HG03066 (cell line): ENCODE results near the gene ECPAS.
"Not testable (repeated sequence)": the region's sequence is repeated elsewhere in the genome, so short reads cannot be mapped to it uniquely, and the experiment has no call there.

Experiments used
- ATAC-seq: cut with Tn5 transposase; IDR thresholded peaks from one replicate; pipeline ENCODE4 v1.9.1; 2021; ENCODE audit warnings: low read depth; ENCODE audit not compliant: unreplicated experiment

Gene ECPAS

DNA sequence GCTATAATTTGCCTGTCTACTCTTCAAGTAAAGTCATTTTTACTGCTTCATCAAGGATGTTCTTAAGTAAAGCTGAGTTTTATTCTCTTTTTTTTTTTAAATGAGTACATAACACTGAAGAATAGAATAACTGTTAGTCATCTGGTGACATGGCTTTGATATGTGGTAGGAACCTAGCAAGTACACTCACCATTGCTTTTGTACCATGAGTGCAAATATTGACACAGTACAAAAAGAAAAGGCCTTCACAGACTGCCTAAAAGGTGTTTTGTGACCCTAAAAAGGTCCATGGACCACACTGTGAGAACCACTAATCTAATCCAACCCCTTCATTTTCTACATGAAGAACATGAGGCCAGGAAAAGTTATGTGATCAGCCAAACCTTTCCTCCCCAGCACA is 55.0 kb downstream of the ECPAS start:
- no peak for ATAC-seq

DNA sequence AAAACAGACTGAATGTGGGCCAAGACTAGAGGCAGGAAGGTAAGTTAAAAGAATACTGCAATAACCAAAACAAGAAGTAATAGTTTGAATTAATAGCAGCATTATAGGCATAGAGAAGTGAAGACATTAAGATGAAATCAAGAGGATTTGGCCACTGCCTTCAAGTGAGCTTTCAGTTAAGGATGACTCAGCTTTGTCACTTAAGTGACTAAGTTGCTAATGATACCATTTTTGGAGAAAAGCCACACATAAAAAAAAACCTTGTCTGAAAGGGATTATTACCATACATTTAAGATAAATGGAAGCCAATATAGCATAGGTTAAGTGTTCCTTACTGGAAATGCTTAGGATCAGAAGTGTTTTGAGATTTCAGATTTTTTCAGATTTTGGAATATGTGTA is 57.0 kb downstream of the ECPAS start:
- no peak for ATAC-seq

DNA sequence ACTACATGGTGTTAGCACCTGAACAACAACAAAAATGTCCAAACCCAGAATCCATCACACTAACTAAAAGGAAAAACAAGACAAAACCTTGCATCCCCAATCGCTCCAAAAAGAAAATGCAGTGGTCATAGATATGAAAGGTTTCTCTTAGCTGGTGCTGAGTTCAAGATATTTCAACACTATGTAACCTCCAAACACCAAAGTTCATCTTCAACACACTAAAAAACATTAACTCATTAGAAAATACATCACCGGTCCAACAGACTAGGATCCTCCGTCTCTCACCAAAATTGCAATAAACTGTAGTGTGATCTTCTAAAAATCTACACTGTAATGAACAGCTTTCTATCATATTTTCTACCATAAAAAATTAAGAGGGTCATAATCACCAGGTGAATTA is 60.8 kb downstream of the ECPAS start:
- no peak for ATAC-seq

DNA sequence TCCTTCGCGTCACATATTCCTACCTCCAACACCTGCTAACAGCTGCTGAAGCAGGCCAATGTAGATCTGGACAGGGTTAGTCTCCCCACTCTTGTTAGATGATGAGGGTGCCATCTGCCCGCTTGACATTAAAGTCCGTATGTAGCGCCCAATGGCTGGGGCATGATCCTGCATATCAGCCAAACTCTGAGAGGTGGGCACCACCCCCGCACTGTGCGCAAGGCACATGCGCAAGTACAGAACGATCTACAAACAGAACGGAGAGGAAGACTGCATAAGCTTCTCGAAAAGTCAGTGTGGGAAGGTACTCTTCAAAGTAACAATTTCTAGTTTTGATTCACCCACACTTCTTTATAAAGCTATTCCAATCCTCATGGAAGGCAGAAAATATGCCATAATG is 69.8 kb downstream of the ECPAS start:
- ATAC-seq: no peak

DNA sequence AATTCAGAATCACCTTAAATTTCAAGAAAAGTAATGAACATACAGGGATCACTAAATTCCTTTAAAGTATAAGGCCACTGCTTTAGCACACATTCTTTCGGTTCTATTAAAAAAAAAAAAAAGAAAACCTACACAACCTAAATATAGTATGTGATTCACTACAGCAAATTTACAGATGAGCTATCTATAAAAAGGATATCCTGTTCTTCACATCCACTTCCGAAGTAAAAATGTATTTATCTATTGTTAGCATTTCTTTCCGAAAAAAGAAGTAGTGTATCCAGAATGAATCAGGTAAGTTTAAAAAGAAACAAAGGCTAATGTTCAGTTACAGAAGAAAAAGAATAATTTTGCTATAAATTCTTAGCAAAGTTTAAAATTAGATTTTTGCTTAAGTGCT is 70.2 kb downstream of the ECPAS start:
- ATAC-seq: no peak

DNA sequence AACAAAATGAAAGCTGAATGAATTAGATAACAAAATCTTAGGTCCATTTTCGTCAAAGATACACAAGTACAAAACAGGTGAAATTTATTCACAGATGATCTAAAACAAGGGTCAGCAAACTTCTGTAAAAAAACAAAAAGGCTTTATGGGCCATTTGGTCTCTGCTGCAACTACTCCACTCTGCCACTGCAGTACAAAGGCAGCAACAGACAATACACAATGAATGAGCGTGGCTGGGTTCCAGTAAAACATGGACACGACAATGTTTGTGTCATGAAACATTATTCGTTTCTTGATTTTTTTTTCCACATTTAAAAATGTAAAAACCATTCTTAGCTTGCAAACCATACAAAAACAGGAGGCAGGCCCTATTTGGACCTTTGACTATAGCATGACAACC is 71.9 kb downstream of the ECPAS start:
- no peak for ATAC-seq

DNA sequence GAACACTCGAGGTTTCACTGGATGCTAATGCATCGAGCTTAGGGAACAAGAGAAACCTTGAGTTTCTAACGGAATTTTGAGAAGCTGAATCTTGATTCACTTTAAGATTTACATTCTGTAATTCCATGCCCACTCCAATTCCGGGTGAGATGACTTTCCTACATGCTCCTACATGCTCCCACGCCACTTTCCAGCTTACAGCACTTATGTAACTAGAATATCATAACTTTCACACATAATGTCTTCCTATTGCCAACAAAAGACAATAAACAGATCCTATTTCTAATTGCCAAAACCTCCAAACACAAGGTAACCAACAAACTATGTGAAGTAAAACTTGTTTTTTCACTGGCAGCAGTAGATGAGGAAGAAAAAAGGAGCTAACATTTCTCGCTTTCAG is 72.9 kb downstream of the ECPAS start:
- ATAC-seq: no peak

DNA sequence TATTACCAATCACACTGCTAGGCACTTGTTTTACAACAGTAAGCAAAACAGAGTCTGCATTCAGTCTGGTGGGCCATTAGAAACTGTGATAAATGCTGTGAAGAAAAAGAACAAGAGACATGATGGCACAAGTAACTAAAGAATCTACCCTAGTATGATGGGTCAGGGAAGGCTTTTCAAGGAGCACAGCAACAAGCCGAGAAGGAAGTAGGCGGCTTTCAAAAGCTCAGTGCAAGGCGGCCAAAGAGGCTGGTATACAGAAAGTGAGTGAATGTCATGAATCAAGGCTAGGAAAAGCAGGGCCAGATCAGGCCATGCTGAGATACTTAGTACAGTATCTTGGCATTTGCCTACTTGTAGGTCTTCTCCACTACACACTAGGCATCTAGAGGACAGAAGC is 76.4 kb downstream of the ECPAS start:
- ATAC-seq: no peak

DNA sequence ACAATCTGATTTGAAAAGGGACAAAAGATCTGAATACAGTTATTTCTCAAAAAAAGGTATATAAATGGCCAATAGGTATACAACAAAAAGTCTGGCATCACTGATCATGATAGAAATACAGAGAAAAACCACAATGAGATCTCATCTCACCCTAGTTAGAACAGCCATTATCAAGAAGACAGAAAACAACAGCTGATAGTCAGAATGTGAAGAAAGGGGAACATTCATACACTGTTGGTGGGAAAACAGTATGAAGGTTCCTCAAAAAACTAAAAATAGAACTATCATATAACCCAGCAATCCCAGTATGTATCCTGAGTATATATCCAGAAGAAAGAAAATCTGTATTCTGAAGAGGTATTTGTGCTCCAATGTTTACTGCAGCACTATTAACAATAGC is 78.5 kb downstream of the ECPAS start:
- ATAC-seq: no peak

DNA sequence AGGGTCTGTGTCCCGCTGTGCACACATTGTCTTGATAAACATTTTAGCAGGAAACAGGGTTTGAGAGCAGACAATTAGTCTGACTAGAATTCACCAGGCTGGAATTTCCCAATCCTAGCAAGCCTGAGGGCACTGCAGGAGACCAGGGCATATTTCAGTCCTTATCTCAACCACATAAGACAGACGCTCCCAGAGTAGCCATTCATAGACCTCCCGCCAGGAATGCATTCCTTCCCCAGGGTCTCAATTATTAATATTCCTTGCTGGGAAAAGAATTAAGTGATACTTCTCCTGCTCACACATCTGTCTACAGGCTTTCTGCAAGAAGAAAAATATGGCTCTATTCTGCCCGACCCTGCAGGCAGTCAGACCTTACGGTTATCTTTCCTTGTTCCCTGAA is 82.7 kb downstream of the ECPAS start:
- not testable (repeated sequence) for ATAC-seq

DNA sequence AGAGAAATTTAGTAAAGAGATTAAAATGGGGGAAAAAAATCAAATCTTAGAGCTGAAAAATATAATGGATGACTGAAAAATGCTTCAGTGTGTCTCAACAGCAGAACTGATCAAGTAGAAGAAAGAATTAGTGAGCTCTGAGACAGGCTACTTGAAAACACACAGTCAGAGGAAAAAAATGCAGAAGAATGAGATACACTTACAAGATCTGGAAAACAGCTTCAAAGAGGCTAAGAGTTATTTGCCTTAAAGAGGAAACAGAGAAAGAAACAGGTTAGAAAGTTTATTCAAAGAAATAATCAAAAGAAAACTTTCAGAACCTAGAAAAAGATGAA is 83.7 kb downstream of the ECPAS start:
- ATAC-seq: no peak

DNA sequence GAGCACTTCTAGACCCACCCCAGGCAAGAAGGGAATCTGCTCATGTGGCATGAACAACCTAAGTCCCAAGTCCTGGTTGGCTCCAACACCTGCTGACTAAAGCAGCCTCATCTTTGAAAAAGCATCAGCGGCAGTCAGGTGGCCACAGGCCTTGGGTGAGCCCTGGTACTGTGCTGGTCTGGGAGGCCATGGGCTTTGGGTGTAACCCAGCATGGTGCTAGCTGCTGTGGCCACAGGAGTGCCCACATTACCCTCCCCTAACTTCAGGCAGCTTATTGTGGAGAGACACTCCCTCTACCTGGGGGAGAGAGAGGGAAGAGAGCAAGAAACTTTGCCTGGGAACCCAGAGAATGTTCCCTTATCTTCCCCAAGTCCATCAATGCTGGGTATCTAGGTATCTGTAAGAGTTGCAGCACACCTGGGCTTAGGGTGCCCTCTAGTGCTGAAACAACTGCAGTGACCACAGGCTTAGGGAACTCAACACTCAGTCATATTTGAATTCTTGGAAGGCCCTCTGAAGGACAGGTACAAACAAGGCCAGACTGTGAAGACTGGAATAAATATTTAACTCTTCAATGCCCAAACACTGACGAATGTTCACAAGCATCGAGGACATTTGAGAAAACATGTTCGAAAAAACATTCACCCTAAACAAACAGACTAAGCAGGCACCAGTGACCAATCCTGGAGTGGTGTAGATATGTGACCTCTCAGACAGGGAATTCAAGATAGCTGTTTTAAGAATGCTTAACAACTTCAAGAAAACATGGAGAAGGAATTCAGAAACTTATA is 84.2 kb downstream of the ECPAS start:
- ATAC-seq: no peak

DNA sequence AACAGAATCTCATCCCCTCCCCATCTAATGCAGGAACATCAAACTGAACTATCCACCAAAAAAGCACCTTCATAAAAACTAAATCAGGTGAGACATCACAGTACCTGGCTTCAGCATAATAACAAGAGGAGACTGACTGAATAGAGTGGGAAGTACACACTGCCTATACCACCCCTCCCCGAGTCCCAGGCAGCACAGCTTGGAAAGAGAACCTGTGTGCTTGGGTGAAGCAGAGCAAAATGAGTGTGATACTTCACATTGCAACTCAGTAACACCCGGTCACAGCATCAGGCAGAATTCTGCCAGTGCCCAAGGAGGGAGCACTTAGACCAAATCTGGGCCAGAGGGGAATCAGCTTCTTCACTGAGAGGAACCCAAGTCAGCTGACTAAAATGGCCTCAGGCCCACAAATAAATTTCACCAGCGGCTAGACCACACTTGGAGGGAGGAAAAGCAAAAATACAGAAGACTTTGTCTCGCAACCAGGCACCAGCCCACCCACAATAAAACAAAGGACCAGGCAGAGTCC is 84.9 kb downstream of the ECPAS start:
- no peak for ATAC-seq

DNA sequence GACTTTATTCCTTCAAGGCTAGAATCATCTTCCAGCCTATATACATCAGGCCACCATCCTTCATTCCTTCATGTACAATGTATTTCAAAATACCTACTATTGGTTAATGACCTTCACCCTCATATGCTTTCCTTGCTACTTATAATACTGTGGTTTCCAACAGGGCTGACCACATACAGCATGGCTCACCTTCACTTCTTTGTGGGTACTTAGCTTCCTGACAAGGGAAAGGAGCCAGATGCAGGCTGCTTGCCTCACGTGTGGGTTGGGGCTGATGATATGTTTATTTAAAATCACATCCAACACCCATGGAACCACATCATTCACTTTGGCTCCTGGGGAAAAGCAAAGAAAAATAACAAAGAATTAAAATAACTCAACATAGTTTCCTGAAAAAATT is 90.2 kb downstream of the ECPAS start:
- no peak for ATAC-seq

DNA sequence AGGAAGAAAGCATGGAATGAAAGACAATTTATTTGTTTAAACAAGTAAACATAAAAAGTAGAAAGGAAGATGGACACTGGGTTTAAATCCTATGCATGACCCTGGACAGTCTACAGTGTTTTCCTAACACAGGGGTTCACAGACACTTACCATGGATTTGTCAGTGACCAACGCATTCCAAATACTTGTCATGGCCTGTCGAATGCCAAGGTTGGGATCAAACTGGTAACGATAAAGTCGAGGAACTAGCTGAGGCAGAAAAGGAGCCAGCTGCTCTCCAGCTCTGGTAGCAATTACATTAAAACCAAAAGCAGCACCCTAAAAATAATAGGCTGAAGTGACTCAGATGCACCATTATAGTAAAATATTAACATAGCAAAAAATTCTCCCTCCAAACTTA is 94.8 kb downstream of the ECPAS start:
- no peak for ATAC-seq

DNA sequence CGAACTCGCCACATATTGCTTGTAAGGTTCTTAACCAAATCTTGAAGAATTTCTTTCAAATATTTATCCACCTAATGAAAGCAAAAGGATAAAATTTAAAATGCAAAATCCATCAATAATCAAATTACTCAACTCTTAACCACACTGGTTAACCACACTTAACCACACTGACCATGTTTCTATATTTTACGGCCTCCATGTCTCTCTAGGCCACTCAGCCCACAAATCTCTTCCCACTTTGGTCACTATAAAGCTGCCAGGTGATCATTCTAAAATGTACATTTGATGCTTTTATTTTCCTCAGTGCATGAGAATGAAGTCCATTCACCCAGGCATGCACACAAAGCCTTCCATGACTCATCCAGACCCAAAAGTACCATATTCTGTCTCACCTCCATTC is 97.8 kb downstream of the ECPAS start:
- ATAC-seq: no peak

DNA sequence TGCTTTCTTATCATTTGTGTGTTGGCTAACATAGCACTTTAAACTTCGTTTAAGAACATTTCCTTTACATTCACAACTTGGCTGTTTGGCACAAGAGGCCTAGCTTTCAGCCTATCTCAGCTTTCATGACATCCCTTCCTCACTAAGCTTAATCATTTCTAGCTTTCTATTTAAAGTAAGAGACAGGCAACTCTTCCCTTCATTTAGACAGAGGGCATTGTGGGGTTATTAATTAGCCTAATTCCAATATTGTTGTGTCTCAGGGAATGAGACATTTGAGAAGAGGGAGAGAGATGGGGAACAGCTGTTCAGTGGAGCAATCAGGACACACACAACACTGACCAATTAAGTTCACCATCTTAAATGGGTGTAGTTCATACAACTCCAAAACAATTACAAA is 103.2 kb downstream of the ECPAS start:
- no peak for ATAC-seq

DNA sequence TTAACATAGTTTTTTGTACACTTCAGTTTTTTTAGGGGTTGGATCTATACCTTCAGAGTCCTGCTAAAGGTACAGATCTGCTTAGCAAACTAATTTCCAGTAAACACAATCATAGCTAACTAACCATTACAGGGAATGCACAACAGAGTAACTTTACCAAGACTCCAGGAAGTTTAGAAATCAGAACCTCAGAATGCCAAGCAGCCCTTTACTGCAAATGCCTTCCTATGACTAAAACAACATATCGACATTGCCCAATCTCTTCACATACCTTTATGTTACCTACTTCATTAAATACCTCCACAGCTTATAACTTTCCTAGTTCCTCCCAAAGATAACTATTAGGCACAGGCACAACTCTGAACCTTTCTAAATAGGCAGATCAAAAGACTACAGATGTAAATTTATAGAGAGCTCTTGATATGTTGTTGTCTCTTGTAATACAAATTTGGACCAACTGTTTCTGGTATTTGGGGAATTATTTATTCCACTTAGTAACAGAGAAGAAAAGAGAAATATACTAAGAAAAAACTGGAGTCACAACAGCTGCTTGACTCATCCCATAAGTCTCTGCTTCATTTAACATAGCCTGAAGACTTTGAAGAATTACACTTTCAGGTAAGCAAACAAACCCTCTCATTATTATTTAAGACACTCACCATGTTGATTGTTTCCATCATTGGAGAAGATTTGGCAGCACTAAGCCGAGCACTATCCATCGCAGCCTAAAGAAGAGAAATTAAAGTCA is 108.2 kb downstream of the ECPAS start:
- ATAC-seq: no peak

DNA sequence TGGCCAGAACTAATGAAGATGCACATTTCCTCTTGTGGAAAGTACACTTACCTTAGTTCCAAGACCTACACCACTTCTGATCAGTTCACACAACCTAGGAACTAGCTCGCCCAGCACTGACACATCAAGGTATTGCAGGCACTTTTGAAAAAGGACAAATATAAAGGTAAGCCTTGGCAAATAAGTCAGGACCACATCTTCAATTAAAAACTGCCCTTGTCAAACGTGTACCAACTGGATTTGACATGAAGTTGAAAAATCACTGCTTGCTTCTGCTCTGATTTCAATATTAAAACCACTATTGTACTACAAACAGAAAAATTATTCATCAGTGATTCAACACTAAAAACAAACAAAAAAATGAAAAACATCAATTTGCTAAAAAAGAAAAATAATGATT is 109.1 kb downstream of the ECPAS start:
- ATAC-seq: no peak

DNA sequence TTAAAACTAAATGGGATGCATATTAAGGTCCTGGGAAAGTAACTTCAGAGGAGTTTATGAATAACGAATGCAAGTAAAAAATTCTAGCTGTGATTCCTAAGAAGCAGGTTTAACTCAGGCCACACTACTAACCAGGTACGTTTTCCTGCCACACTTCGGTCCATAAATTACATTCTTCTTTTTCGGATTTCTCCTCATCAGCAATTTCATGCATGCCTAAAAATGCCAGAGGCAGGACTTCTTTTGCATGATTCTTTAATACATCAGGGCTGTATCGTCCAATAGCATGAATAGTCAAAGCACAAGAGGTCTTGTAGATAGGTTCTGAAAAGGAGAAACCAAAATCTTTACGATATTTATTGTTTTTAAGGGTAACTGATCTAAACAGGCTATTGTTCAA is 111.9 kb downstream of the ECPAS start:
- ATAC-seq: no peak

DNA sequence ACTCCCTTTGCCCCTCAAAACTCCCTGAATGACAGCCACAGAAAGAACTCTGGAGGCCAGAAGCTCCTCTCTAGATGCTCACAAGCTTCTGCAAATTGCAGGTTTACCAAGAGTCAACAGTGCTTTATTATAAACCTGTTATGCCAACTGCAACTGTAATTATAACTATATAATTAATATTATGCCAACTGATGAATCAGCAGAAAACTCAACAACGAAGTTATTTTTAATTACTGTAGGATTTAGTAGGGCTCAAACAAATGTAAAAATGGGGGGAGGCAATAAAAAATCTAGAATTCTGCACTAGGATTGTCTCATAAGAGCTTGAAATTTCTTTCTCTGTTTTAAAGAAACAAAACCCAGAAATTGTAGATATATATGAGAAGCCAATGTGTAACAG is 117.2 kb downstream of the ECPAS start:
- ATAC-seq: no peak

DNA sequence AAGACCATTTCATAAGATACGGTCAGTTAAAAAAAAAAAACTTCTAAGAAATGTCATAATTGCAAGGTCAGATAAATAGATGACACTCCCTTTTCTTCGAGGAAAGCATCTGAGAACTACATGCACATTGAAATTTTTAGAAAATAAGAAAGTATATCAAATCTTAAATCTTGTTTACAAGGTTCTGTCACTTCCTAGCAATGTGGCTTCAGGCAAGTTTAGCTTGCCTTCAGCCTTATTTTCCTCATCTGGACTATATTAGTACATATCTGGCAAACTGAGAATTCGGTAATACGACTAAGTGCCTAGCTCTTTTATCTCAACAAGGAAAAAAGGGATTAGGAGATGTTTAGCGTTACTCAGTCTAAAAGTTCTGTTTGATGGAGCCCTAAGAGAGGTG is 121.7 kb downstream of the ECPAS start:
- no peak for ATAC-seq
